Panc1 (cell line): ENCODE results near the gene ABLIM2. TPM values are rescaled to one million over a fixed set of nuclear protein-coding genes. Genes with fewer than 3 reads are reported as not detected.

Experiments
- ATAC-seq: fragments of 200-7000 bp; cut with Tn5 transposase; 2 replicates; pipeline ENCODE4 v1.9.1; 2020; ENCODE audit warnings: mild to moderate bottlenecking, moderate library complexity
- BruUV-seq: library from RNA; stranded (reverse); fragments of 400-500 nt; replicated peaks from 2 replicates; lab custom pipeline; 2021; lab: Mats Ljungman, UMichigan
- CTCF ChIA-PET: fragments of 300-600 bp; sonication (Branson Sonifier 250); formaldehyde crosslinking; loops from one replicate; lab custom pipeline; 2022; ENCODE audit warnings: antibody characterized with exemption; lab: Charles Lee
- POLR2A ChIA-PET: fragments of 300-600 bp; sonication (Branson Sonifier 250); formaldehyde crosslinking; loops from one replicate; lab custom pipeline; 2022; ENCODE audit warnings: antibody characterized with exemption; lab: Charles Lee
- DNase-seq: peaks from one replicate; pipeline ENCODE4 v3.0.0-alpha.2; 2010; ENCODE audit warnings: low read depth, low spot score
- H3K27ac ChIP-seq: 2 replicates; pipeline ENCODE4 v1.5.1; 2011; ENCODE audit warnings: mild to moderate bottlenecking, low read length, inconsistent platforms
- H3K27me3 ChIP-seq: fragments of 200-500 bp; sonication (Bioruptor generic); 2 replicates; pipeline ENCODE4 v1.6.0; 2014; ENCODE audit warnings: low read length, inconsistent platforms; ENCODE audit not compliant: control insufficient read depth, insufficient read depth
- H3K36me3 ChIP-seq: fragments of 200-500 bp; sonication (Bioruptor generic); 2 replicates; pipeline ENCODE4 v1.5.1; 2014; ENCODE audit warnings: inconsistent platforms, mild to moderate bottlenecking, low read length, moderate library complexity; ENCODE audit not compliant: control insufficient read depth, insufficient read depth
- H3K4me1 ChIP-seq: 2 replicates; pipeline ENCODE4 v1.5.1; 2011; ENCODE audit warnings: inconsistent platforms, mild to moderate bottlenecking, low read length, moderate library complexity; ENCODE audit not compliant: control insufficient read depth, insufficient read depth
- H3K4me3 ChIP-seq, 2 experiments: 2 replicates each; pipeline ENCODE4 v1.5.1; 2011 to 2012; ENCODE audit warnings: low read depth in 2 of 2, low read length in 2 of 2, mild to moderate bottlenecking in 2 of 2, inconsistent platforms in 1 of 2, moderate library complexity in 1 of 2
- H3K9me3 ChIP-seq: fragments of 200-500 bp; sonication (Bioruptor generic); 2 replicates; pipeline ENCODE4 v1.5.1; 2014; ENCODE audit warnings: low read depth, mild to moderate bottlenecking, inconsistent platforms, low read length, moderate library complexity; ENCODE audit not compliant: control insufficient read depth, insufficient read depth
- POLR2AphosphoS5 ChIP-seq: IDR thresholded peaks from 2 replicates; pipeline ENCODE4 v1.6.1; 2012; ENCODE audit warnings: mild to moderate bottlenecking, low read depth, low read length, moderate library complexity
- SIN3A ChIP-seq: IDR thresholded peaks from 2 replicates; pipeline ENCODE4 v1.6.1; 2012; ENCODE audit warnings: low read depth, mild to moderate bottlenecking, low read length, moderate library complexity, borderline replicate concordance; ENCODE audit not compliant: insufficient read depth
- TCF7L2 ChIP-seq: IDR thresholded peaks from 2 replicates; pipeline ENCODE4 v1.6.1; 2011; ENCODE audit warnings: mild to moderate bottlenecking, low read depth, low read length, inconsistent platforms
- in situ Hi-C: cut with HindIII; loops from 2 replicates; pipeline ENCODE4 v1.10.0; 2016; ENCODE audit warnings: low sequenced_read_pairs, low pct_unique_long_range_greater_than_20kb
- intact Hi-C: fragments of 100-400 bp; cut with micrococcal nuclease; formaldehyde crosslinking; loops from one replicate; pipeline ENCODE4 v1.10.0; 2022; ENCODE audit not compliant: unreplicated experiment
- total RNA-seq: library from RNA; stranded (reverse); gene quantifications from one replicate; pipeline ENCODE4 v1.2.1, GENCODE V29; 2021; ENCODE audit not compliant: unreplicated experiment
- TF ChIP-seq, protein P1 (sequence below), 2 experiments: IDR thresholded peaks; 2 replicates each; pipeline ENCODE4 v1.6.1; 2011 to 2012; ENCODE audit warnings: low read depth in 2 of 2, control low read depth in 1 of 2, low read length in 1 of 2, mild to moderate bottlenecking in 1 of 2, moderate library complexity in 1 of 2; ENCODE audit not compliant: insufficient read depth in 1 of 2
- TF ChIP-seq, protein P2 (sequence below): fragments of 450-650 bp; IDR thresholded peaks from 2 replicates; pipeline ENCODE4 v1.5.1; 2017; ENCODE audit warnings: mild to moderate bottlenecking

The ABLIM2 gene
- total RNA-seq, 1 experiment from 2014 or later, result 0.64 TPM

DNA sequence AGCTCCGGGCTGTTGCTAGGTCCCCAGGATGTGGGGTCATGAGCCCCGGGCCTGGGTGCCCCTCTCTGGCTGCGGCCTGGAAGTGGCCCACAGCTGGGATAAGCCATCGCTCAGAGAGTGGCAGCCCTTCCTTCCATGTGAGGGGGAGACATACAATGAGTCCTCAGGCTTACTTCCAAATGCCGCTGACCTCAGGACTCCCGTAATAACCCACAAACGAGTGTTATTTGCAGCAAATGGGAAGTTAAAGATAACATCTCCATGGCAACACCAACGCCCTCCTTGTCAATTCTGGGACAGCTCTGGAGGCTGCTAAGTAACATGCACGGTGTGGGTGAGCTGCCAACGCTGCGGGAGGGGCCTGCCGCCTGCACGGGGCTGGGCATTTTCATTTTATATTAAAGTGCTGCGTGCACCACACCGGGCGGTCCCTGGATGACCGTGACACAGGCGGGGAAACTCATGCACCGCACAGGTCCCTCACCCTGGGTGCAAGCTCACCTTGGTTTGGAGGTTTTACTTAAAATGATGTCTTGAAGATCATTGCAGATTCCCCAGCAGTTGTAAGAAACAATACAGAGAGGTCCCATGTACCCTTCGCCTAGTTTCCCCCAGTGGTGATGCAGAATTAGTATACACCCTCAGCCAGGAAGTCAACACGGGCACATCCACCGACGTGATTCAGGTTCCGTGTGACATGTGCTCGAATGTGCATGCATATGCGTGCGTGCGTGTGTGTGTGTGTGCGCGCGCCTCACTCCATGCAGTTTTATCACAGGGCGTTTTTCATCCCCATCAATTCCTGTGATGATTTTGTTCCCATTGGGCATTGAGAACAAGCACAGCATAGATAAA lies 79.4 kb downstream of the ABLIM2 start:
- CTCF ChIA-PET, result no interaction called here
- H3K27ac ChIP-seq, result no peak overlapping the region
- H3K27me3 ChIP-seq, result no peaks in the 10 kb centered on the region
- intact Hi-C loops, result no loop called here
- H3K4me1 ChIP-seq, result peaks cover 5% of the 10 kb centered on the region; the same call in 1 of the 2 replicates
- H3K36me3 ChIP-seq, result no peaks in the 10 kb centered on the region
- DNase-seq, result no peak
- BruUV-seq, result no TSS peak
- TF ChIP-seq, protein P1, sequence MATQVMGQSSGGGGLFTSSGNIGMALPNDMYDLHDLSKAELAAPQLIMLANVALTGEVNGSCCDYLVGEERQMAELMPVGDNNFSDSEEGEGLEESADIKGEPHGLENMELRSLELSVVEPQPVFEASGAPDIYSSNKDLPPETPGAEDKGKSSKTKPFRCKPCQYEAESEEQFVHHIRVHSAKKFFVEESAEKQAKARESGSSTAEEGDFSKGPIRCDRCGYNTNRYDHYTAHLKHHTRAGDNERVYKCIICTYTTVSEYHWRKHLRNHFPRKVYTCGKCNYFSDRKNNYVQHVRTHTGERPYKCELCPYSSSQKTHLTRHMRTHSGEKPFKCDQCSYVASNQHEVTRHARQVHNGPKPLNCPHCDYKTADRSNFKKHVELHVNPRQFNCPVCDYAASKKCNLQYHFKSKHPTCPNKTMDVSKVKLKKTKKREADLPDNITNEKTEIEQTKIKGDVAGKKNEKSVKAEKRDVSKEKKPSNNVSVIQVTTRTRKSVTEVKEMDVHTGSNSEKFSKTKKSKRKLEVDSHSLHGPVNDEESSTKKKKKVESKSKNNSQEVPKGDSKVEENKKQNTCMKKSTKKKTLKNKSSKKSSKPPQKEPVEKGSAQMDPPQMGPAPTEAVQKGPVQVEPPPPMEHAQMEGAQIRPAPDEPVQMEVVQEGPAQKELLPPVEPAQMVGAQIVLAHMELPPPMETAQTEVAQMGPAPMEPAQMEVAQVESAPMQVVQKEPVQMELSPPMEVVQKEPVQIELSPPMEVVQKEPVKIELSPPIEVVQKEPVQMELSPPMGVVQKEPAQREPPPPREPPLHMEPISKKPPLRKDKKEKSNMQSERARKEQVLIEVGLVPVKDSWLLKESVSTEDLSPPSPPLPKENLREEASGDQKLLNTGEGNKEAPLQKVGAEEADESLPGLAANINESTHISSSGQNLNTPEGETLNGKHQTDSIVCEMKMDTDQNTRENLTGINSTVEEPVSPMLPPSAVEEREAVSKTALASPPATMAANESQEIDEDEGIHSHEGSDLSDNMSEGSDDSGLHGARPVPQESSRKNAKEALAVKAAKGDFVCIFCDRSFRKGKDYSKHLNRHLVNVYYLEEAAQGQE (IDR thresholded peaks at IDR 0.05; ENCODE audit: insufficient read depth in 1 of 2, low read depth in 2 of 2, low read length in 1 of 2), result no peak
- TF ChIP-seq SIN3A (no peak), TCF7L2 (no peak), POLR2AphosphoS5 (no peak)
- TF ChIP-seq, protein P2, sequence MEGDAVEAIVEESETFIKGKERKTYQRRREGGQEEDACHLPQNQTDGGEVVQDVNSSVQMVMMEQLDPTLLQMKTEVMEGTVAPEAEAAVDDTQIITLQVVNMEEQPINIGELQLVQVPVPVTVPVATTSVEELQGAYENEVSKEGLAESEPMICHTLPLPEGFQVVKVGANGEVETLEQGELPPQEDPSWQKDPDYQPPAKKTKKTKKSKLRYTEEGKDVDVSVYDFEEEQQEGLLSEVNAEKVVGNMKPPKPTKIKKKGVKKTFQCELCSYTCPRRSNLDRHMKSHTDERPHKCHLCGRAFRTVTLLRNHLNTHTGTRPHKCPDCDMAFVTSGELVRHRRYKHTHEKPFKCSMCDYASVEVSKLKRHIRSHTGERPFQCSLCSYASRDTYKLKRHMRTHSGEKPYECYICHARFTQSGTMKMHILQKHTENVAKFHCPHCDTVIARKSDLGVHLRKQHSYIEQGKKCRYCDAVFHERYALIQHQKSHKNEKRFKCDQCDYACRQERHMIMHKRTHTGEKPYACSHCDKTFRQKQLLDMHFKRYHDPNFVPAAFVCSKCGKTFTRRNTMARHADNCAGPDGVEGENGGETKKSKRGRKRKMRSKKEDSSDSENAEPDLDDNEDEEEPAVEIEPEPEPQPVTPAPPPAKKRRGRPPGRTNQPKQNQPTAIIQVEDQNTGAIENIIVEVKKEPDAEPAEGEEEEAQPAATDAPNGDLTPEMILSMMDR, result no peak
- no peaks in the 10 kb centered on the region for H3K9me3 ChIP-seq
- H3K4me3 ChIP-seq, result no peak overlapping the region
- ATAC-seq, result peak; percentile 32; the same call in 1 of the 2 replicates
- POLR2A ChIA-PET, result no interaction called here
- in situ Hi-C loops, result no loop called here

DNA sequence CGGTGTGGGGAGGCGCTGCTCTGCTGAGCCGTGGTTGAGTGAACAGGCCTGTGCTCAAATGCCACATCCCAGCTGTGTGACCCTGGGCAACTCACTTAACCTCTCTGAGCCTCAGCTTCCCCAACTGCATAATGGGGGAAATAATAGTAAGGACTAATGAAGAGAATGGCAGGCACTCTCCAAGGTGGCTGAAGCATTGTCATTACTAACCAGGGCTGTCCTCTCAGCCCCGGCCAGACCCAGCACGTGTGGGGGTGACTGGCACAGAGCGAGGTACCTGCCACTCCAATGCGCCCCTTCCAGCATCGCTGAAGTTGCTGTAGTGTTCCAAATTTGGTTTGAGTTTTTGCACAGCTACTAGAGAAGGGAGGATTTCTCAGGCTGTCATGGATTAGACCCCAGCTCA lies 80.0 kb downstream of the ABLIM2 start:
- TF ChIP-seq, protein P2, result no peak
- TF ChIP-seq TCF7L2, result no peak
- TF ChIP-seq POLR2AphosphoS5, result no peak
- TF ChIP-seq SIN3A, result no peak
- TF ChIP-seq, protein P1 (IDR thresholded peaks at IDR 0.05; ENCODE audit: insufficient read depth in 1 of 2, low read depth in 2 of 2, low read length in 1 of 2), result no peak
- no peak overlapping the region for H3K4me3 ChIP-seq
- H3K27me3 ChIP-seq, result no peaks in the 10 kb centered on the region

More for the DNA sequence above, 80.0 kb downstream of the ABLIM2 start:
- no TSS peak for BruUV-seq
- peaks cover 5% of the 10 kb centered on the region; the same call in 1 of the 2 replicates for H3K4me1 ChIP-seq
- intact Hi-C loops, result no loop called here
- no peak for DNase-seq
- H3K36me3 ChIP-seq, result no peaks in the 10 kb centered on the region
- in situ Hi-C loops, result no loop called here
- no peak for ATAC-seq
- no peak overlapping the region for H3K27ac ChIP-seq
- POLR2A ChIA-PET, result no interaction called here
- CTCF ChIA-PET, result no interaction called here
- no peaks in the 10 kb centered on the region for H3K9me3 ChIP-seq
